PC-9 (cell line): ENCODE results near the gene CCDC141. TPM values are rescaled to one million over a fixed set of nuclear protein-coding genes. Genes with fewer than 3 reads are reported as not detected.

ENCODE experiments used
- BruUV-seq: library from RNA; stranded (reverse); fragments of 400-500 nt; replicated peaks from 2 replicates; lab custom pipeline; 2021; lab: Mats Ljungman, UMichigan
- CTCF ChIA-PET: fragments of 300-600 bp; sonication (Branson Sonifier 250); formaldehyde crosslinking; loops from one replicate; lab custom pipeline; 2022; ENCODE audit warnings: antibody characterized with exemption; lab: Charles Lee
- POLR2A ChIA-PET: fragments of 300-600 bp; sonication (Branson Sonifier 250); formaldehyde crosslinking; loops from one replicate; lab custom pipeline; 2022; ENCODE audit warnings: antibody characterized with exemption; ENCODE audit not compliant: unreplicated experiment; lab: Charles Lee
- DNase-seq, 2 experiments: peaks; one replicate each; pipeline versions ENCODE4 v3.0.0 to v3.0.0-alpha.2; 2015 to 2022; ENCODE audit warnings: mixed read lengths in 1 of 2
- H2AFZ ChIP-seq: fragments of 200-600 bp; sonication (generic); 2 replicates; pipeline ENCODE4 v1.8.1; 2017; ENCODE audit warnings: antibody characterized with exemption
- H3F3A ChIP-seq: fragments of 200-600 bp; sonication (generic); 2 replicates; pipeline ENCODE4 v1.8.1; 2017; ENCODE audit warnings: antibody characterized with exemption, mild to moderate bottlenecking, low read depth; ENCODE audit not compliant: insufficient read depth
- H3K27ac ChIP-seq: fragments of 200-600 bp; sonication (generic); 2 replicates; pipeline ENCODE4 v1.6.1; 2016; ENCODE audit warnings: mixed run types
- H3K27me3 ChIP-seq: fragments of 200-600 bp; sonication (generic); 2 replicates; pipeline ENCODE4 v1.6.1; 2016; ENCODE audit warnings: low read depth, mixed run types; ENCODE audit not compliant: insufficient read depth
- H3K36me3 ChIP-seq: fragments of 200-600 bp; sonication (generic); 2 replicates; pipeline ENCODE4 v1.6.1; 2016; ENCODE audit warnings: low read depth, mixed run types
- H3K4me1 ChIP-seq: fragments of 200-600 bp; sonication (generic); replicated peaks from 2 replicates; pipeline ENCODE4 v1.6.1; 2016; ENCODE audit warnings: mixed run types; ENCODE audit not compliant: insufficient read depth
- H3K4me2 ChIP-seq: fragments of 200-600 bp; sonication (generic); 2 replicates; pipeline ENCODE4 v1.6.1; 2017; ENCODE audit warnings: mixed run types
- H3K4me3 ChIP-seq: fragments of 200-600 bp; sonication (generic); 2 replicates; pipeline ENCODE4 v1.6.1; 2016; ENCODE audit warnings: mixed run types
- H3K79me2 ChIP-seq: fragments of 200-600 bp; sonication (generic); 2 replicates; pipeline ENCODE4 v1.6.1; 2017; ENCODE audit warnings: low read depth, mixed run types
- H3K9me2 ChIP-seq: fragments of 200-600 bp; sonication (generic); 2 replicates; pipeline ENCODE4 v1.8.1; 2017; ENCODE audit warnings: mild to moderate bottlenecking; ENCODE audit not compliant: insufficient read depth
- H3K9me3 ChIP-seq: fragments of 200-600 bp; sonication (generic); 2 replicates; pipeline ENCODE4 v1.8.1; 2016; ENCODE audit warnings: low read depth; ENCODE audit not compliant: insufficient read depth
- H4K20me1 ChIP-seq: fragments of 200-600 bp; sonication (generic); 2 replicates; pipeline ENCODE4 v1.8.1; 2017; ENCODE audit not compliant: insufficient read depth
- CTCF ChIP-seq: fragments of 200-600 bp; sonication (generic); conservative IDR thresholded peaks from 2 replicates; pipeline ENCODE4 v1.6.1; 2017; ENCODE audit warnings: mixed run types, antibody characterized with exemption, mild to moderate bottlenecking, moderate library complexity
- EZH2 ChIP-seq: fragments of 200-600 bp; sonication (generic); IDR thresholded peaks from 2 replicates; pipeline ENCODE4 v1.8.0; 2017; ENCODE audit warnings: antibody characterized with exemption, low read depth
- intact Hi-C: fragments of 100-400 bp; cut with micrococcal nuclease; formaldehyde crosslinking; loops from one replicate; pipeline ENCODE4 v1.10.0; 2022; ENCODE audit not compliant: unreplicated experiment
- total RNA-seq: library from RNA; stranded (reverse); gene quantifications from 2 replicates; pipeline ENCODE4 v1.2.3, GENCODE V29; 2021

CCDC141 gene
- total RNA-seq, 1 experiment from 2014 or later, result not detected

GRCh38 chr2:178787155-178787554 lies 262.8 kb downstream of the CCDC141 start:
- H3F3A ChIP-seq, result no peaks in the 10 kb centered on the region
- ChIA-PET CTCF (no interaction called here), POLR2A (interaction anchor here (0.6 kb wide), 1 partner anchor 92 kb away, joined by 4 read pairs; no protein-coding TSS in a partner anchor)
- no peaks in the 10 kb centered on the region for H3K27me3 ChIP-seq
- TF ChIP-seq CTCF, result no peak
- no peak for TF ChIP-seq EZH2
- H3K9me3 ChIP-seq, result no peaks in the 10 kb centered on the region
- no peaks in the 10 kb centered on the region for H4K20me1 ChIP-seq
- H2AFZ ChIP-seq, result no peak overlapping the region
- H3K4me1 ChIP-seq, result no peaks in the 10 kb centered on the region
- intact Hi-C loops, result no loop called here
- H3K27ac ChIP-seq, result no peak overlapping the region
- H3K4me3 ChIP-seq, result no peak overlapping the region
- BruUV-seq, result no TSS peak
- no peak overlapping the region for H3K4me2 ChIP-seq
- H3K36me3 ChIP-seq, result no peaks in the 10 kb centered on the region
- no peaks in the 10 kb centered on the region for H3K79me2 ChIP-seq
- H3K9me2 ChIP-seq, result no peaks in the 10 kb centered on the region
- no peak for DNase-seq

GRCh38 chr2:178783889-178784288 lies 266.0 kb downstream of the CCDC141 start:
- BruUV-seq, result no TSS peak
- intact Hi-C loops, result no loop called here
- no peaks in the 10 kb centered on the region for H3K9me3 ChIP-seq
- no peak for DNase-seq
- no peak overlapping the region for H3K27ac ChIP-seq
- H3F3A ChIP-seq, result no peaks in the 10 kb centered on the region
- CTCF ChIA-PET, result no interaction called here
- H3K4me3 ChIP-seq, result no peak overlapping the region
- POLR2A ChIA-PET, result no interaction called here
- TF ChIP-seq CTCF (no peak), EZH2 (no peak)
- H3K27me3 ChIP-seq, result no peaks in the 10 kb centered on the region
- H2AFZ ChIP-seq, result no peak overlapping the region
- no peaks in the 10 kb centered on the region for H4K20me1 ChIP-seq
- H3K9me2 ChIP-seq, result no peaks in the 10 kb centered on the region
- no peaks in the 10 kb centered on the region for H3K36me3 ChIP-seq
- no peaks in the 10 kb centered on the region for H3K79me2 ChIP-seq
- no peaks in the 10 kb centered on the region for H3K4me1 ChIP-seq
- no peak overlapping the region for H3K4me2 ChIP-seq

GRCh38 chr2:178782236-178782635 lies 267.7 kb downstream of the CCDC141 start:
- no peaks in the 10 kb centered on the region for H3K4me1 ChIP-seq
- CTCF ChIA-PET, result no interaction called here
- BruUV-seq, result no TSS peak
- H3K27me3 ChIP-seq, result no peaks in the 10 kb centered on the region
- H4K20me1 ChIP-seq, result no peaks in the 10 kb centered on the region
- no peaks in the 10 kb centered on the region for H3F3A ChIP-seq
- H3K4me3 ChIP-seq, result no peak overlapping the region
- H3K4me2 ChIP-seq, result no peak overlapping the region
- no peaks in the 10 kb centered on the region for H3K79me2 ChIP-seq
- no peak for TF ChIP-seq EZH2
- TF ChIP-seq CTCF, result no peak
- H3K36me3 ChIP-seq, result no peaks in the 10 kb centered on the region
- no peak overlapping the region for H3K27ac ChIP-seq
- intact Hi-C loops, result no loop called here
- DNase-seq, result no peak
- no peaks in the 10 kb centered on the region for H3K9me2 ChIP-seq
- POLR2A ChIA-PET, result interaction anchor here (0.6 kb wide), 1 partner anchor 258 kb away, joined by 4 read pairs; no protein-coding TSS in a partner anchor
- no peak overlapping the region for H2AFZ ChIP-seq
- peaks cover 6% of the 10 kb centered on the region; the same call in 1 of the 2 replicates for H3K9me3 ChIP-seq

Other genes with a start within 250 kb of the CCDC141 start
- gene TTN, start 242.7 kb downstream of the CCDC141 start, total RNA-seq, result not detected in 2 replicates
- 208 and 279 TPM in 2 replicates for gene SESTD1, start 214.7 kb upstream of the CCDC141 start, total RNA-seq